GM19463 (cell line): Measurements from ENCODE around the gene RND1.

ENCODE experiments used
- ATAC-seq: cut with Tn5 transposase; IDR thresholded peaks from one replicate; pipeline ENCODE4 v1.9.1; 2021; ENCODE audit warnings: mild to moderate bottlenecking, moderate library complexity; ENCODE audit not compliant: unreplicated experiment

RND1 gene

DNA sequence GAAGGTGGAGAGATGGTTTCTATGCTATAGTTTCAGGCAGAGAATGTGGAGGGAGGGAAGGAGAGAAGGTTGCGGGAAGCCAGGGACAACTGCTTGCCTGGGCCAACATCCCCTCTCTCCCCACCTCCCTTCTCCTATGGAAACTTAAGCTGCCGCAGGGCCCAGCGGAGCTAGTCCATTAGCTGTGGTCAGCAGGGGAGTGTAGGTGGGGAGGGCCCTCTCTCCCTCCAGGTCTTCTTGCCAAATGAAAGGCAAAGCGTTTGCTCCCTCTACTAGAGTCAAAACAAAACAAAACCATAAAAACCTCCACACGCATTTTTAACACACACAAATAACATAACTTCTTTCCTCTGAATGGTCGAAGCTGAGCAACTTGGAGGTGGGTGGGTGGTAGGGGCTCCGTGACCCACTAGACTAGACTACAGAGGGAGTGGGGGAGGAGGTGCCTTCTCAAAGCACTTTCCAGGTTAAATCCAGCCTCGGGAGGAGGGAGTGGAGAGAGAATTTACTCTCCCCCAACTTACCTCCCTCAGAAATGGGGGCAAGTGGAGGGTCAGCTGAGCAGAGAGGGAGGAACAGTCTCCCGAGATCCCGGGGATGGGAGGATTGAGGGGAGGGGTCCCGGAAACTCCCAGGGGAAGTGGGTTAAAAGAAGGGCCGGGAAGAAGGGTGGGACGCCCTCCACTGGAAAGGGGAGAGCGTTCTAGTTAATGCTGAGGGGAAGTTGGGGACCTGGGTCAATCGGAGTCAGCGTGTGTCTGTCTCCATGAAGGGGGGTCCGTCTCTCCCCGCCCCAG, 52.0 kb downstream of the RND1 start:
- no peak for ATAC-seq

DNA sequence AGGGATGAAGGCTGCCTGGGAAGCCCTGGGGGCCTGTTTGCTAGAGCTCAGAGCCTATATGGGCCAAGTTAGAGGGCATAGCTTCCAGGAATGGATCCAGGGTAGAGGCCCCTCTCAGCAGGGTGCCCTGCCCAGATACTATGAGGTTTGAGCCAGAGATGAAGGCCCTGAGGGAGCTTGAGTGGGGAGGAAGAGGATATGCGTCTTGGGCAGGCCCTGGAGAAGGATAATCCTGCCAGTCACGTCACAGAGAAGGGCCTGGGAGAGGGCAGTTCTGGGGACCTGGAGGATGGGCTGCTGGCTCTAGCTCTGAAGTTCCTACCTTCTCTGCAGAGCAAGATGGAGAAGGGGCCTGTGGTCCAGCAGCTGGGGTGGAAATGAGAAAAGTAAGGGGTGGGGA, 53.3 kb downstream of the RND1 start:
- no peak for ATAC-seq

DNA sequence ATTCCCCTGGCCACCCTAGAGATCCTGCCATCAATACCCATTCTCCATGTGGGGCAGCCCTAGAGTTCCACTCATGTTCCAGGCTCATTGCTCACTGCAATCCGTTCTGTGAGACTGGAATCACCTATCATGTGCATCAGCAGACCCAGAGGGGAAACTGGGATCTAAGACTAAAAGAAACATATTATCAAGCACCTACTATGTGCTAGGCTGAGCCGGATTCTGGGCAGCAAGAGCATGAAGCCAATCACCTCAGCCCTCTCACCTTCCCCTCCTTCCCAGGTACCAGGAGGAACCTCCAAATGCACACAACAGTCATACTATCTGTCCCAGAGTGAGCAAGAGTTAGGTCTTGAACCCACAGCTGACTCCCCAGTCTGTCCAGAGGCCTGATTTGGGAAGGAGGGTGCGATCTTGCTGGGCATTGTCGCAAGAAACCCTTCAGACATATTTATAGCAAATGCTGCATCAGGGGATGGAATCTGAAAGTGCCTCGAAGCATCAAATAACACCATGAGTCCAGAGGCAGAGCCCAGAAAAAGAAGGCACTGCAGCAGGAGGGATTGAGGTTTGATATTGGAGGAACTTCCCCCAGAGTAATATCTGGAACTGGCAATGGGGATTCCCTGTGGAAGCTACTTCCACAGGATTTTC, 54.1 kb downstream of the RND1 start:
- ATAC-seq, result no peak

DNA sequence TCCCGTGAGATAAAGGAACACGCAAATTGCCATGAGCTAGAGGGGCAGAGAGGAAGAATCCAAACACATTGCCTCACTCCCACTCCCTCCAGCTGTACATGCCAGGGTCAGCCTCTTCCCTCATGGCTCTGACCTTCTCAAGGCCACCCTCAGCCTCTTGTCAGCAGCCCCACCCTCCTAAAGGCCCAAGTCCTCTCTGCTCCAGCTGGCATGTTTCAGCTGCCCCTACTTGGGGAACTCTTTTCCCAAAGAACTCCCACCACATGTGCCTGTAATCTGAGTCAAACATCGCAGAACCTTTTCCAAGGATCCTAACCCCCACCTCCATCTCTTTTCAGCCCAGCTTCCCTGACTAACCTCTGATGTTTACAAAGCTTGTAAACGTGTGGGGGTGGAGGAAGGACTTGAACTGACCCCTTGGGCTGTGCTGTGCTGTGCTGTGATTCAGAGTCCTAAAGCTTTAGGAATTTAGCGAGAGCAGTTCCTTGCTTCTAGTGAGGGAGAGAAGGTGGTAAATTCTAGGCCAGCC, 54.7 kb downstream of the RND1 start:
- ATAC-seq, result no peak

DNA sequence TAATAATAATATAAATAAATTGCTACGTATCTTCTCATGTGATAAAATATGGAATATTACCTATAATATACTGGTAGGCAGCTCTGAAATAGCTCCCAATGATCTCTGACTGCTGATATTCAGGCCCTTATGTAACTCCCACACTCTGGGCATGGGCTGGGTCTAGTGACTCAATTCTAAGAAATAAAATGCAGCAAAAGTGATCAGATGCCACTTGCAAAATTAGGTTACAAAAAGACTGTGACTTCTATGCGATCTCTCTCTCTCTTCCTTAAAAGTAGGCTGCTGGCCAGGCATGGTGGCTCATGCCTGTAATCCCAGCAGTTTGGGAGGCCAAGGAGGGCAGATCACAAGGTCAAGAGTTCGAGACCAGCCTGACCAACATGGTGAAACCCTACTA, 57.7 kb downstream of the RND1 start:
- ATAC-seq, result no peak
